SK-N-MC (cell line): ENCODE data around the gene JADE2.

Experiments used
- EZH2 ChIP-seq: fragments of 200-600 bp; sonication (generic); IDR thresholded peaks from one replicate; pipeline ENCODE4 v1.6.1; 2017; ENCODE audit warnings: antibody characterized with exemption
- POLR2AphosphoS5 ChIP-seq: IDR thresholded peaks from 2 replicates; pipeline ENCODE4 v1.6.1; 2012; ENCODE audit warnings: mild to moderate bottlenecking, low read depth, low read length, borderline replicate concordance

DNA sequence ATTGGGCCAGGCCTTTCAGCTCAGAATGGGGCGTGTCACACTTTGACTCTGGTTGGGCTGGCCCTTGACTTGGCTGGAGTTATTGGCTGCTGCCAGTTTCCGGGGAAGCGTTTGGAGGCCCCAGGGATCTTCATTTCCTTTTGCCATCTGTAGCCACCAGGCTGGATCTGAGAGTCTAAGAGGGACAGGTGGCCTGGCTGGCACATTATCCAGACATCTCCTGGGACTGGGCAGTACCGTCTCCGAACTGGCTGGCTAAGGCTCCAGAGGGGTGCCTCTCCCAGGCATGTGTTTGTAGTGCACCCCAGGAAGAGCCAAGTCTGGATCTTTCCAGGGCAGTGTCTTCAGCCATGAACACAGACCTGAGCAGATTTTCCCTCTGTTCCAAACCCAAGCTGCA is 9.7 kb upstream of the JADE2 start:
- no peak for TF ChIP-seq POLR2AphosphoS5
- TF ChIP-seq EZH2 = no peak
